ENCODE measurements around the gene ERN1.
"Not testable (repeated sequence)": the region's sequence is repeated elsewhere in the genome, so short reads cannot be mapped to it uniquely, and the experiment has no call there.

Gene ERN1

GRCh38 chr17:64028874-64029464 lies 101.0 kb downstream of the ERN1 start:
- peak; percentile 71 for DNase-seq (ENCODE audit: low spot score)

GRCh38 chr17:64025732-64026294 lies 104.1 kb downstream of the ERN1 start:
- TF ChIP-seq CTCF (IDR thresholded peaks at IDR 0.05; ENCODE audit: extremely low read depth, missing control alignments): peak; percentile 85
- DNase-seq (ENCODE audit: low spot score): peak; percentile 75

More at GRCh38 chr17:64028874-64029464, 101.0 kb downstream of the ERN1 start:
- peak; percentile 53 for TF ChIP-seq CTCF (IDR thresholded peaks at IDR 0.05; ENCODE audit: extremely low read depth, missing control alignments)

GRCh38 chr17:64024781-64025731 lies 104.9 kb downstream of the ERN1 start:
- no peak for DNase-seq (ENCODE audit: low spot score)
- TF ChIP-seq CTCF (IDR thresholded peaks at IDR 0.05; ENCODE audit: extremely low read depth, missing control alignments): no peak

- no peak for TF ChIP-seq CTCF (IDR thresholded peaks at IDR 0.05; ENCODE audit: extremely low read depth, missing control alignments)
- no peak for DNase-seq (ENCODE audit: low spot score)
These were observed 105.7 kb downstream of the ERN1 start for GRCh38 chr17:64024215-64024654.

GRCh38 chr17:64022611-64023063 lies 107.3 kb downstream of the ERN1 start:
- no peak for DNase-seq (ENCODE audit: low spot score)

GRCh38 chr17:64020056-64020766 lies 109.7 kb downstream of the ERN1 start, which contains the start of gene ICAM2:
Gene ICAM2 (minus strand): TSS chr17:64020633. CDS start chr17:64006691, 13,942 bp downstream.
- TF ChIP-seq CTCF (IDR thresholded peaks at IDR 0.05; ENCODE audit: extremely low read depth, missing control alignments): no peak
- peak; percentile 69 for DNase-seq (ENCODE audit: low spot score)

More at GRCh38 chr17:64022611-64023063, 107.3 kb downstream of the ERN1 start:
- no peak for TF ChIP-seq CTCF (IDR thresholded peaks at IDR 0.05; ENCODE audit: extremely low read depth, missing control alignments)

GRCh38 chr17:64019551-64019961 lies 110.4 kb downstream of the ERN1 start:
- not testable (repeated sequence) for DNase-seq (ENCODE audit: low spot score)
